H1 (cell line): Measurements from ENCODE around the gene SV2B. TPM values are rescaled to one million over a fixed set of nuclear protein-coding genes. Genes with fewer than 3 reads are reported as not detected.

Source experiments
- CTCF ChIA-PET: fragments of 300-600 bp; sonication (Branson Sonifier 250); formaldehyde crosslinking; loops from one replicate; lab custom pipeline; 2021; ENCODE audit not compliant: partially characterized antibody; lab: Charles Lee
- POLR2A ChIA-PET: fragments of 300-600 bp; sonication (Branson Sonifier 250); formaldehyde crosslinking; loops from one replicate; lab custom pipeline; 2021; ENCODE audit warnings: inconsistent platforms; ENCODE audit not compliant: partially characterized antibody; lab: Charles Lee
- DNase-seq, 2 experiments: peaks; one replicate each; pipeline versions ENCODE4 v3.0.0 to v3.0.0-alpha.2; 2010 to 2022; ENCODE audit warnings: low spot score in 2 of 2, low read depth in 1 of 2, mixed read lengths in 1 of 2
- FAIRE-seq: peaks from 2 replicates; lab custom pipeline; 2011; peaks lifted over from hg19 to GRCh38; lab: Jason Lieb, UNC
- H2AFZ ChIP-seq: 2 replicates; pipeline ENCODE4 v1.8.1; 2012; ENCODE audit warnings: low read length, inconsistent platforms
- H2AK5ac ChIP-seq: 2 replicates; pipeline ENCODE4 v1.6.1; 2013; ENCODE audit warnings: low read depth, low read length
- H2BK120ac ChIP-seq: replicated peaks from 2 replicates; pipeline ENCODE3; 2013; ENCODE audit warnings: low read depth, low read length, inconsistent platforms
- H2BK12ac ChIP-seq: 2 replicates; pipeline ENCODE4 v1.6.1; 2013; ENCODE audit warnings: low read depth, low read length
- H2BK15ac ChIP-seq: 2 replicates; pipeline ENCODE4 v1.6.1; 2013; ENCODE audit warnings: low read length
- H2BK20ac ChIP-seq: 2 replicates; pipeline ENCODE4 v1.6.1; 2013; ENCODE audit warnings: low read length
- H2BK5ac ChIP-seq: 2 replicates; pipeline ENCODE4 v1.6.1; 2013; ENCODE audit warnings: low read depth, low read length
- H3K14ac ChIP-seq: 2 replicates; pipeline ENCODE4 v1.6.1; 2013; ENCODE audit warnings: inconsistent platforms; ENCODE audit not compliant: insufficient read length
- H3K18ac ChIP-seq: 2 replicates; pipeline ENCODE4 v1.6.1; 2013; ENCODE audit warnings: low read length; ENCODE audit errors: extremely low read depth
- H3K23ac ChIP-seq: 2 replicates; pipeline ENCODE4 v1.6.1; 2013; ENCODE audit warnings: inconsistent platforms; ENCODE audit not compliant: insufficient read length
- H3K23me2 ChIP-seq: 2 replicates; pipeline ENCODE4 v1.6.1; 2013; ENCODE audit warnings: low read depth, low read length
- H3K27ac ChIP-seq: 2 replicates; pipeline ENCODE4 v1.6.1; 2011; ENCODE audit warnings: low read depth, low read length, inconsistent platforms
- H3K27me3 ChIP-seq, 4 experiments: replicated peaks in 1 of 4; 1 replicate in 1 of 4; 2 replicates in 3 of 4; pipeline versions ENCODE4 v1.6.1 to v1.8.1; 2011 to 2013; ENCODE audit warnings: low read length in 3 of 4, mild to moderate bottlenecking in 3 of 4, inconsistent platforms in 2 of 4, mixed read lengths in 2 of 4, moderate library complexity in 1 of 4; ENCODE audit not compliant: control insufficient read depth in 3 of 4, insufficient read depth in 3 of 4; ENCODE audit errors: extremely low read depth in 1 of 4
- H3K36me3 ChIP-seq, 4 experiments: 2 replicates each; pipeline versions ENCODE4 v1.6.1 to v1.8.1; 2011 to 2013; ENCODE audit warnings: mild to moderate bottlenecking in 4 of 4, low read length in 3 of 4, moderate library complexity in 2 of 4, control low read depth in 1 of 4, inconsistent platforms in 1 of 4; ENCODE audit not compliant: insufficient read depth in 4 of 4, control insufficient read depth in 2 of 4
- H3K4ac ChIP-seq: replicated peaks from 2 replicates; pipeline ENCODE3; 2013; ENCODE audit warnings: low read length, low read depth, mixed read lengths, inconsistent platforms; ENCODE audit not compliant: insufficient read length
- H3K4me1 ChIP-seq, 4 experiments: replicated peaks in 1 of 4; 1 replicate in 1 of 4; 2 replicates in 3 of 4; pipeline versions ENCODE4 v1.6.1 to v1.8.1; 2011 to 2013; ENCODE audit warnings: low read length in 3 of 4, inconsistent platforms in 2 of 4, mixed read lengths in 1 of 4; ENCODE audit not compliant: insufficient read depth in 4 of 4, control insufficient read depth in 3 of 4
- H3K4me2 ChIP-seq, 2 experiments: 2 replicates each; pipeline versions ENCODE4 v1.6.1 to v1.8.1; 2011 to 2013; ENCODE audit warnings: low read depth in 2 of 2, low read length in 2 of 2, control low read depth in 1 of 2, inconsistent platforms in 1 of 2, mild to moderate bottlenecking in 1 of 2; ENCODE audit not compliant: insufficient read depth in 1 of 2
- H3K4me3 ChIP-seq, 4 experiments: fragments of 200-600, 300-600 bp in 1 of 4; sonication (generic), shearing (Covaris generic), sonication (Bioruptor Twin) in 1 of 4; 2 replicates each; pipeline versions ENCODE4 v1.5.1 to v1.8.1; 2011 to 2016; ENCODE audit warnings: low read length in 4 of 4, low read depth in 3 of 4, control low read depth in 2 of 4, inconsistent platforms in 2 of 4, mild to moderate bottlenecking in 2 of 4, mixed read lengths in 1 of 4, moderate library complexity in 1 of 4; ENCODE audit not compliant: insufficient read depth in 2 of 4; ENCODE audit errors: extremely low read depth in 1 of 4
- H3K56ac ChIP-seq: replicated peaks from 2 replicates; pipeline ENCODE3; 2013; ENCODE audit warnings: low read depth, mild to moderate bottlenecking, mixed read lengths, low read length, inconsistent platforms; ENCODE audit not compliant: insufficient read length
- H3K79me1 ChIP-seq: 2 replicates; pipeline ENCODE4 v1.6.1; 2013; ENCODE audit warnings: low read depth, low read length, control low read depth
- H3K79me2 ChIP-seq, 2 experiments: 2 replicates each; pipeline versions ENCODE4 v1.6.1 to v1.8.1; 2012 to 2013; ENCODE audit warnings: low read length in 2 of 2, mild to moderate bottlenecking in 2 of 2, inconsistent platforms in 1 of 2; ENCODE audit not compliant: insufficient read depth in 2 of 2, control insufficient read depth in 1 of 2
- H3K9ac ChIP-seq, 4 experiments: replicated peaks in 1 of 4; 1 replicate in 1 of 4; 2 replicates in 3 of 4; pipeline versions ENCODE4 v1.6.1 to v1.8.1; 2011 to 2013; ENCODE audit warnings: low read depth in 3 of 4, low read length in 3 of 4, control low read depth in 2 of 4, mild to moderate bottlenecking in 2 of 4, moderate library complexity in 2 of 4, inconsistent platforms in 1 of 4; ENCODE audit errors: extremely low read depth in 1 of 4
- H3K9me3 ChIP-seq, 2 experiments: 2 replicates each; pipeline versions ENCODE4 v1.6.1 to v1.8.1; 2012 to 2013; ENCODE audit warnings: mild to moderate bottlenecking in 2 of 2, moderate library complexity in 2 of 2, control low read depth in 1 of 2, inconsistent platforms in 1 of 2, low read depth in 1 of 2, low read length in 1 of 2, mixed read lengths in 1 of 2; ENCODE audit not compliant: insufficient read depth in 2 of 2
- H4K20me1 ChIP-seq, 2 experiments: replicated peaks in 1 of 2; 2 replicates each; pipeline versions ENCODE3 to v1.8.1; 2011 to 2013; ENCODE audit warnings: inconsistent platforms in 2 of 2, low read length in 2 of 2, mild to moderate bottlenecking in 1 of 2; ENCODE audit not compliant: insufficient read depth in 2 of 2, control insufficient read depth in 1 of 2
- H4K5ac ChIP-seq: 2 replicates; pipeline ENCODE4 v1.6.1; 2013; ENCODE audit warnings: low read length, low read depth, mixed read lengths, inconsistent platforms; ENCODE audit not compliant: insufficient read length
- H4K8ac ChIP-seq: 2 replicates; pipeline ENCODE4 v1.8.0; 2013; ENCODE audit warnings: mild to moderate bottlenecking, moderate library complexity, low read length, inconsistent platforms; ENCODE audit not compliant: insufficient read depth; ENCODE audit errors: extremely low read depth
- H4K91ac ChIP-seq: replicated peaks from 2 replicates; pipeline ENCODE3; 2013; ENCODE audit warnings: low read length, mixed read lengths, inconsistent platforms; ENCODE audit not compliant: insufficient read length
- BACH1 ChIP-seq: IDR thresholded peaks from 2 replicates; pipeline ENCODE4 v1.6.1; 2012; ENCODE audit warnings: low read length, improper control_type of control experiment
- CEBPB ChIP-seq: IDR thresholded peaks from 2 replicates; pipeline ENCODE4 v1.6.1; 2012; ENCODE audit warnings: low read depth, low read length
- CHD1 ChIP-seq: IDR thresholded peaks from 2 replicates; pipeline ENCODE4 v1.6.1; 2012; ENCODE audit warnings: low read depth, low read length, improper control_type of control experiment
- CREB1 ChIP-seq: IDR thresholded peaks from 2 replicates; pipeline ENCODE4 v1.6.1; 2012; ENCODE audit warnings: inconsistent platforms
- EGR1 ChIP-seq: IDR thresholded peaks from 2 replicates; pipeline ENCODE4 v1.6.1; 2011; ENCODE audit warnings: low read depth, low read length, borderline replicate concordance
- GTF2F1 ChIP-seq: IDR thresholded peaks from 2 replicates; pipeline ENCODE4 v1.6.1; 2012; ENCODE audit warnings: low read depth, low read length, improper control_type of control experiment, borderline replicate concordance
- JUND ChIP-seq: IDR thresholded peaks from 2 replicates; pipeline ENCODE4 v1.6.1; 2011; ENCODE audit warnings: mild to moderate bottlenecking, improper control_type of control experiment, low read length
- MAX ChIP-seq: IDR thresholded peaks from 2 replicates; pipeline ENCODE4 v1.6.1; 2012; ENCODE audit warnings: inconsistent platforms
- RAD21 ChIP-seq, 2 experiments: IDR thresholded peaks in 1 of 2; conservative IDR thresholded peaks in 1 of 2; 2 replicates each; pipeline ENCODE4 v1.6.1; 2011; ENCODE audit warnings: low read depth in 2 of 2, low read length in 2 of 2, improper control_type of control experiment in 1 of 2, inconsistent platforms in 1 of 2, mild to moderate bottlenecking in 1 of 2, moderate library complexity in 1 of 2
- YY1 ChIP-seq: IDR thresholded peaks from 2 replicates; pipeline ENCODE4 v1.6.1; 2011; ENCODE audit warnings: low read depth, mild to moderate bottlenecking, low read length
- WGBS, 2 experiments: shearing (Covaris generic) in 1 of 2; methylation state at CpG; one replicate each; pipeline versions ENCODE4 v1.1.6 to v1.1.7; 2013 to 2015; ENCODE audit warnings: low lambda C conversion rate in 2 of 2, mixed read lengths in 2 of 2, inconsistent platforms in 1 of 2, low coverage in 1 of 2, missing lambda C conversion rate in 1 of 2; ENCODE audit not compliant: insufficient replicate concordance in 2 of 2, insufficient coverage in 1 of 2, insufficient read length in 1 of 2; ENCODE audit errors: extremely low coverage in 1 of 2, missing lambda C conversion rate in 1 of 2; 5-methylcytosine and 5-hydroxymethylcytosine counted together
- polyA plus RNA-seq, 7 experiments: library from polyadenylated mRNA; depleted of rRNA in 3 of 7; stranded (reverse) in 5 of 7; unstranded in 2 of 7; fragments of >200 nt in 5 of 7; fragments of 200-250 nt in 2 of 7; gene quantifications; 1 replicate in 5 of 7; 2 replicates in 1 of 7; 4 replicates in 1 of 7; pipeline versions ENCODE4 v1.2.1 to v1.2.3, GENCODE V29; 2011 to 2013; ENCODE audit warnings: missing spikeins in 2 of 7, mixed read lengths in 2 of 7
- total RNA-seq: library from RNA; stranded (reverse); fragmentation: NEBNext Ultra II Directional; extraction: Animal tissue kit (Norgen Biotek cat#: 25700); gene quantifications from 2 replicates; pipeline ENCODE4 v1.2.1, GENCODE V29; 2021
- TF ChIP-seq, protein P1 (sequence below): IDR thresholded peaks from 2 replicates; pipeline ENCODE4 v1.6.1; 2011; ENCODE audit warnings: low read depth, mild to moderate bottlenecking, low read length; ENCODE audit not compliant: insufficient read depth

SV2B gene
- total and polyA plus RNA-seq, 2 of the 8 experiments (the other 6 are each of a cell fraction or from before 2014, with no cell fraction given): 0.09 to 0.20 TPM

DNA sequence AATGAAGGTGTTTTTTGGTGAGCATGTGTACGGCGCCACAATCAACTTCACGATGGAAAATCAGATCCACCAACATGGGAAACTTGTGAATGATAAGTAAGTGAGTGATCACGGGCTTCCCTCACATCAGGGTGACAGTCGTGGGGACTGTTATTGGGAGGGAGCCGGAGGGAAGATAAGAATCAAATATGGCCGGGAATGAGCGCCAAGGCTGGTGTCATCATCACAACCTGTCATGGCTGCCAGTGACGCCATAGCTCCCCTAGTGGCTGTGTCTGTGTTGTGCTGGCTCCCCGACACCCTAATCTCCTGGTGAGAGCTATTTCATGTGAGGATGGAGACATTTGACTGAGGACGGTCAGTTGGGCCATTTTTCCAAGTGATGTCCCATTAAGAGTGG is 168.5 kb downstream of the SV2B start:
- Histone ChIP-seq H3K27ac (no peak overlapping the region), H4K5ac (no peak overlapping the region), H2BK20ac (no peak overlapping the region), H3K79me2 (no peaks in the 10 kb centered on the region), H2BK5ac (no peak overlapping the region), H2AK5ac (no peak overlapping the region), H2BK120ac (no peak overlapping the region), H3K23ac (no peak overlapping the region), H4K20me1 (no peaks in the 10 kb centered on the region), H3K9ac (no peak overlapping the region), H2AFZ (peak overlapping the region; percentile 96), H2BK12ac (no peak overlapping the region), H3K56ac (no peak overlapping the region), H3K36me3 (no peaks in the 10 kb centered on the region), H4K8ac (no peak overlapping the region), H3K4me1 (no peaks in the 10 kb centered on the region), H3K14ac (no peak overlapping the region), H3K4me2 (no peak overlapping the region), H3K4ac (no peak overlapping the region), H3K27me3 (no peaks in the 10 kb centered on the region), H3K18ac (no peak overlapping the region), H3K4me3 (no peak overlapping the region), H4K91ac (no peak overlapping the region), H2BK15ac (no peak overlapping the region), H3K9me3 (no peaks in the 10 kb centered on the region), H3K79me1 (no peaks in the 10 kb centered on the region), H3K23me2 (no peaks in the 10 kb centered on the region; the same call in 1 of the 2 replicates)
- DNase-seq (peak in 1 of 2 experiments; percentile 75), FAIRE-seq (no peak)
- 86% methylated on average over 11 of the region's 11 CpGs; no CpG with 5 or more reads in 1 of the 2 experiments for WGBS, 2 experiments
- ChIA-PET POLR2A (interaction anchor here (0.7 kb wide), 1 partner anchor 216 kb away, joined by 3 read pairs; no protein-coding TSS in a partner anchor), CTCF (interaction anchor here (0.5 to 6.2 kb wide), 32 partner anchors 12 to 950 kb away, joined by 3 to 78 read pairs (median 4); partner anchors contain the start of gene HDDC3)
- TF ChIP-seq GTF2F1: no peak
- 0 out of 2 replicates have a peak, but pooled peaks have one; percentile 44 for TF ChIP-seq JUND
- no peak for TF ChIP-seq EGR1
- TF ChIP-seq, protein P1, sequence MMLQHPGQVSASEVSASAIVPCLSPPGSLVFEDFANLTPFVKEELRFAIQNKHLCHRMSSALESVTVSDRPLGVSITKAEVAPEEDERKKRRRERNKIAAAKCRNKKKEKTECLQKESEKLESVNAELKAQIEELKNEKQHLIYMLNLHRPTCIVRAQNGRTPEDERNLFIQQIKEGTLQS: peak; percentile 79
- no peak for TF ChIP-seq BACH1
- peak; percentile 98 for TF ChIP-seq YY1
- peak; percentile 56; the same call in 1 of the 2 replicates for TF ChIP-seq CEBPB
- TF ChIP-seq MAX: 0 out of 2 replicates have a peak, but pooled peaks have one; percentile 16
- TF ChIP-seq CREB1: peak; percentile 83
- peak; percentile 49 to 52 for TF ChIP-seq RAD21 (IDR thresholded peaks at IDR 0.05 in 1 of 2, conservative IDR thresholded peaks at IDR 0.05 in 1 of 2; ENCODE audit: low read depth in 2 of 2, low read length in 2 of 2)
- no peak for TF ChIP-seq CHD1
